ENCODE data around the gene CTXND1. TPM values are rescaled to one million over a fixed set of nuclear protein-coding genes. Genes with fewer than 3 reads are reported as not detected.

CTXND1 gene
- total RNA-seq, 1 donor from 2014 or later = 0.49 TPM

GRCh38 chr15:80288131-80288530, 36.1 kb upstream of the CTXND1 start:
- Histone ChIP-seq H3K36me3 (no peaks in the 10 kb centered on the region), H3K27me3 (no peaks in the 10 kb centered on the region), H3K4me3 (no peak overlapping the region), H3K4me1 (no peaks in the 10 kb centered on the region), H3K9me3 (peaks cover 3% of the 10 kb centered on the region), H3K27ac (no peak overlapping the region)
- no peak for DNase-seq (ENCODE audit: extremely low spot score in 2 of 2)
- TF ChIP-seq POLR2A (IDR thresholded peaks at IDR 0.05) (no peak), POLR2AphosphoS5 (IDR thresholded peaks at IDR 0.05; ENCODE audit: insufficient read depth in 1 of 2, low read depth in 1 of 2) (no peak), CTCF (IDR thresholded peaks at IDR 0.05) (no peak)
- intact Hi-C loops (cut with DNase I) = no loop called here

- TF ChIP-seq CTCF (IDR thresholded peaks at IDR 0.05) (no peak), POLR2AphosphoS5 (IDR thresholded peaks at IDR 0.05; ENCODE audit: insufficient read depth in 1 of 2, low read depth in 1 of 2) (no peak)
- DNase-seq (ENCODE audit: extremely low spot score in 2 of 2) = no peak
- intact Hi-C loops (cut with DNase I) = no loop called here
- H3K4me1 ChIP-seq = no peaks in the 10 kb centered on the region
- H3K36me3 ChIP-seq = no peaks in the 10 kb centered on the region
- H3K4me3 ChIP-seq = no peak overlapping the region
- no peak overlapping the region for H3K27ac ChIP-seq
- H3K9me3 ChIP-seq = peaks cover 3% of the 10 kb centered on the region
- H3K27me3 ChIP-seq = no peaks in the 10 kb centered on the region
Observed at GRCh38 chr15:80286055-80286454, 34.0 kb upstream of the CTXND1 start.

DNA sequence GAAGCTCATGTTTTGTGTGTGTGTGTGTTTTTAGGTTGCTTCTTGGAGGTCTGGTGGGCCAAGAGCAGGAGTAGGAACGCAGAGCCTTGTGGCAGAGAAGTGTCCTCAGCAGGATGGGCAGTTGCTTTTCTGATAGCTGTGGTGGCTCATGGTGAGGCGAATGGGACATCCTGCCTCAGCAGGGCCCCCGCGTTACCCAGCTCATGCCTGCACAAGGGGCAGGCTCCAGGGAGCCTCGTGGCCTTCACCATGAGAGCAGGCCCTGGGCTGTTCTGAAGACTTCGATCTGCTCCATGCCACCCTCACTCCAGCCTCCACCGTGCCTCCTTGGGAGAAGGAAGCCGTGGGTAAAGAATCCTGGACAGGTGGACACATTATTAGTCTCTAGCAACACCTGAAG, 33.4 kb upstream of the CTXND1 start:
- TF ChIP-seq CTCF (IDR thresholded peaks at IDR 0.05) (no peak), POLR2AphosphoS5 (IDR thresholded peaks at IDR 0.05; ENCODE audit: insufficient read depth in 1 of 2, low read depth in 1 of 2) (no peak), POLR2A (IDR thresholded peaks at IDR 0.05) (no peak)
- no peaks in the 10 kb centered on the region for H3K27me3 ChIP-seq
- H3K27ac ChIP-seq = no peak overlapping the region
- no peak overlapping the region for H3K4me3 ChIP-seq
- no peaks in the 10 kb centered on the region for H3K36me3 ChIP-seq
- intact Hi-C loops (cut with DNase I) = no loop called here
- peaks cover 1% of the 10 kb centered on the region for H3K9me3 ChIP-seq
- no peak for DNase-seq (ENCODE audit: extremely low spot score in 2 of 2)
- H3K4me1 ChIP-seq = no peaks in the 10 kb centered on the region

DNA sequence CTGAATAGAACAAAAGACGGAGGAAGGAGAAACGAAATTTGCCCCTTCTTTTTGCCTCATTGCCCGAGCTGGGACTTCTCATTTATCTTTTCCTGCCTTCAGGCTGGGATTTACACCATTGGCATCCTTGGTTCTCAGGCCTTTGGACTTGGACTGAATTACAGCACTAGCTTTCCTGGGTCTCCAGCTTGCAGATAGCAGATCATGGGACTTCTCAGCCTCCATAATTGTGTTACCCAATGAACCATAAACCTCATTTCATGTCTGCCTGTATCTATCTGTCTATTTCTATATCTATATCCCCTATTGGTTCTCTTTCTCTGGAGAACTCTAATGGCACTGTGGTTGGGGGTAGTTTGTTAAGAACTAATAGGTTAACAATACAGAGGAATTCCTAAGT, 31.5 kb upstream of the CTXND1 start:
- TF ChIP-seq POLR2AphosphoS5 (IDR thresholded peaks at IDR 0.05; ENCODE audit: insufficient read depth in 1 of 2, low read depth in 1 of 2) (no peak), POLR2A (IDR thresholded peaks at IDR 0.05) (no peak), CTCF (IDR thresholded peaks at IDR 0.05) (no peak)
- no peak overlapping the region for H3K27ac ChIP-seq
- no peaks in the 10 kb centered on the region for H3K36me3 ChIP-seq
- no peaks in the 10 kb centered on the region for H3K4me1 ChIP-seq
- H3K27me3 ChIP-seq = no peaks in the 10 kb centered on the region
- H3K4me3 ChIP-seq = no peak overlapping the region
- intact Hi-C loops (cut with DNase I) = loop anchor here (5.0 kb wide), 1 partner anchor 766 kb away; no protein-coding TSS in a partner anchor
- no peak for DNase-seq (ENCODE audit: extremely low spot score in 2 of 2)
- no peaks in the 10 kb centered on the region for H3K9me3 ChIP-seq

DNA sequence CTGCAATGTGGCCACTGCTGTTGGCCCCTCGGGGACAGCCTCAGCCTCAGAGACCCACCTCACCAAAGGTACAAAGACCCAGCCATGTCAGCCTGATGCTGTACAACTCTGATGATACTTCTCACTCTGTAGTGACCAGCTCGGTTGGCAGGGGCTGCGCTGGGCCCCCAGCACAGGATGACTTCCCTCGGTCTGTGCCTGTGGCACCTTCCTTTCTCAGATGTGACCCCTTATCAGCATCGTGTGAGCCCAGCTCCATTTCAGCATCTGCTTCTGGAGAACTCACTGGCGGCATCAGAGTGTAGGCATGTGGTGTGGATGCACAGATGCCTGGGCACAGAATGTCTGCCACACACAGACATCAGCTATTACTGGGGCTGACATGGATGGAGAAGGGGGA, 25.1 kb upstream of the CTXND1 start:
- intact Hi-C loops (cut with DNase I) = no loop called here
- Histone ChIP-seq H3K4me1 (no peaks in the 10 kb centered on the region), H3K9me3 (no peaks in the 10 kb centered on the region), H3K27ac (no peak overlapping the region), H3K4me3 (no peak overlapping the region), H3K36me3 (no peaks in the 10 kb centered on the region), H3K27me3 (no peaks in the 10 kb centered on the region)
- DNase-seq (ENCODE audit: extremely low spot score in 2 of 2) = no peak
- TF ChIP-seq POLR2AphosphoS5 (IDR thresholded peaks at IDR 0.05; ENCODE audit: insufficient read depth in 1 of 2, low read depth in 1 of 2) (no peak), CTCF (IDR thresholded peaks at IDR 0.05) (no peak), POLR2A (IDR thresholded peaks at IDR 0.05) (no peak)
